Activated naive CD4-positive, alpha-beta T cell (primary cell): Measurements from ENCODE around the gene ITGB5.
A peak's percentile ranks its signal among the peaks of the same experiment; 100 is the strongest.

Experiments used
- DNase-seq, 4 experiments: peaks; one replicate each; lab custom pipeline; 2025; lab: John Stamatoyannopoulos, UW

Gene ITGB5, protein sequence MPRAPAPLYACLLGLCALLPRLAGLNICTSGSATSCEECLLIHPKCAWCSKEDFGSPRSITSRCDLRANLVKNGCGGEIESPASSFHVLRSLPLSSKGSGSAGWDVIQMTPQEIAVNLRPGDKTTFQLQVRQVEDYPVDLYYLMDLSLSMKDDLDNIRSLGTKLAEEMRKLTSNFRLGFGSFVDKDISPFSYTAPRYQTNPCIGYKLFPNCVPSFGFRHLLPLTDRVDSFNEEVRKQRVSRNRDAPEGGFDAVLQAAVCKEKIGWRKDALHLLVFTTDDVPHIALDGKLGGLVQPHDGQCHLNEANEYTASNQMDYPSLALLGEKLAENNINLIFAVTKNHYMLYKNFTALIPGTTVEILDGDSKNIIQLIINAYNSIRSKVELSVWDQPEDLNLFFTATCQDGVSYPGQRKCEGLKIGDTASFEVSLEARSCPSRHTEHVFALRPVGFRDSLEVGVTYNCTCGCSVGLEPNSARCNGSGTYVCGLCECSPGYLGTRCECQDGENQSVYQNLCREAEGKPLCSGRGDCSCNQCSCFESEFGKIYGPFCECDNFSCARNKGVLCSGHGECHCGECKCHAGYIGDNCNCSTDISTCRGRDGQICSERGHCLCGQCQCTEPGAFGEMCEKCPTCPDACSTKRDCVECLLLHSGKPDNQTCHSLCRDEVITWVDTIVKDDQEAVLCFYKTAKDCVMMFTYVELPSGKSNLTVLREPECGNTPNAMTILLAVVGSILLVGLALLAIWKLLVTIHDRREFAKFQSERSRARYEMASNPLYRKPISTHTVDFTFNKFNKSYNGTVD

DNA sequence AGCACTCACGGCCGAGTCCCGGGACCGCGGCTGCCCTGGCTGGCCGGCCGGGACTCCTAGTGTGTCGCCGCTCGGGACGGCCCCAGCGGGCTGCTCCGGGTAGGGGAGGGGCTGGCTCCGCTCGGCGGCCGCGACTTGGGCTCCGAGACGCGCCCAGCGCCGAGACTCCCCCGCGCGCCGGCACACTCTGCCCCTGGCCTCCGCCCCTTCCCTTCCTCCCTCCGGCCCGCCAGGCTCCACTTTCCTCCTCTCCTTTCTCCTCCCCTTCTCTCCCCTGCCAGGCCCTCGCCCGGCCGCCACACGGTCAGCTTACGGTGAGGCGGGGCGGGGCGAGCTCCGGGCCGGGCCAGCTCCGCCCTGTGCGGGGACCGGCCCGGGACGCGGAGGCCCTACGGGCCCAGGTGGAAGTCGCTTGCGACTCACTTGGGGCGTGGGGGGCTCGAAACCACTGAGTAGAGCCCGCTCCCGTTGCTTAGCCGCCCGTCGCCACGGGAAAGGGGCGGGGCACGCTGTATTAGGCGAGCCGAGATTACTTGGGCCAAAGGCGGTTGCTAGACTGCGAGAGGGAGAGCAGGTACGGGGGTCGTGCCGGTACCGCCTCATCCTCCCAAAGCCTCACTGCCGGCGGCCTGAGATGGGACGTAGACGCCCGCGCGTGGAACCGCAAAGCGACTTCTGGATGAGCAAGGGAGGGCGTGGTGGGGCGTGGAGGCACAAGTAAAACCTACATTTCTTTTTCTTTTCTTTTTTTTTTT, at the start of gene ITGB5:
ITGB5 (minus strand) TSS at position 189 of the 755 bp plus-strand sequence. CDS start 365 bp downstream, outside the sequence.
- DNase-seq, result peak in 1 of 4 experiments; percentile 7

DNA sequence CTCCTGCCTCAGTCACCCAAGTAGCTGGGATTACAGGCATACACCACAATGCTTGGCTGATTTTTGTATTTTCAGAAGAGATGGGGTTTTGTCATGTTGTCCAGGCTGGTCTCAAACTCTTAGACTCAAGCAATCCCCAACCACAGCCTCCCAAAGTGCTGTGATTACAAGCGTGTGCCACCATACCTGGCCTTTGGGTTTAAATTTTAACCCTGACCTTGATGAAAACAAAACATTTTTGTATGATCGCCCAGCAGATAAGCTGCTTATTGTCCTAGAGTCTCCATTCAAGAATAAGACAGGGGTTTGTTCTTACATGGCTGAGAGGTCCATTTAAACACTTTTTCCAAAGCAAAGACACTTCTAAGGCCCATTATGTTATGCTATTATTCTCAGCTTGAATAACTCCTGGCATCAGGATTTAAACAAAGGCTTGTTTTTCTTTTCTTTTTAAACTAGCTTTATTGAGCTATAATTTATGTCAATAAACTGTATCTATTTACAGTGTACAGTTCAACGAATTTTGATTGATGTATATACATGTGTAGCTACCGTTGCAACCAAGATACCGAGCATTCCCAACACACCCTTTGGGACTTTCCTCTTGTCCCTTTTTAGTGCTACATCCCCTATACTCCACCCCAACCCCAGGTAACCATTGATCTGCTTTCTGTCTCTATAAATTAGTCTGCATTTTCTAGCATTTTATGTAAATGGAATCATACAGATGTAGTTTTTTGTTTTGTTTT, 48.8 kb upstream of the ITGB5 start:
- no peak for DNase-seq

DNA sequence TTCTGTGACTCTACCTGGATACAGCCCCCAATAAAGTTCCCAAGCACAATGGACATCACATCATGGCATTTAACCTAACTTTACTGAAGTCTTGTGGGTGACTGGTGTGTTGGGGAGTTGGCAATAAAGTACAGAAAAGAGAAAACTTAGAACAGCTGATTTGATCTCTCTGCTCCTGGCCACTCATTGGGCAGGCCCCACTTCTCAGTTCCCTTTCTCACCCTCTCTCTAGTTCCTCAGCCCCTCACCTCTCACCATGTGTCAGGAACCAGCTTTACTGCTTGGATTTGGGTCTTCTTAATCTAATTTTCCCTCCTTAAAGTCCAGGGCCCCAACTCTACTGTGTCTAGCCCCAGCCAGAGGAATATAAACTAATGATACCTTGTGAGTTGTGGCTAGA, 48.1 kb upstream of the ITGB5 start:
- DNase-seq, result no peak

DNA sequence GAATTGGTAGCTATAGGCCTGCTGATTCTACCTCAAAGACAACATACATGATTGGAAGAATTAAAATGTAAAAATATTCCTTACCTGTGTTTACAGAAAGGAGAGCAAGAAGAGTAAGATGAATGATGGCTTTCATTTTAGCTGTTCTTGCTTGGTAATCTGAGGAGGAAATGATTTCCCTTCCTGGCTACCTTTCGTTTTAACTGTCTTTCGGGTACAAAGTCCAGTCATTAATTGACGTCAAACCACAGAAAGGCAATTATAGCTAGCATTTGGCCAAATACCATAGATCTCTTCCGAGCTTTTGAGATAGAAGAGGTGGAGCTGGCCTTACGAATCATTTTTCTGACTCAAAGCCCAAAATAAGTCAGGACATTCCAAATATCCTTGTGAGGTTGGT, 47.4 kb upstream of the ITGB5 start, which contains the start of gene MUC13:
MUC13 (minus strand) TSS at position 175 of the 400 bp plus-strand sequence; CDS start at position 136, 39 bp downstream.
- no peak for DNase-seq

DNA sequence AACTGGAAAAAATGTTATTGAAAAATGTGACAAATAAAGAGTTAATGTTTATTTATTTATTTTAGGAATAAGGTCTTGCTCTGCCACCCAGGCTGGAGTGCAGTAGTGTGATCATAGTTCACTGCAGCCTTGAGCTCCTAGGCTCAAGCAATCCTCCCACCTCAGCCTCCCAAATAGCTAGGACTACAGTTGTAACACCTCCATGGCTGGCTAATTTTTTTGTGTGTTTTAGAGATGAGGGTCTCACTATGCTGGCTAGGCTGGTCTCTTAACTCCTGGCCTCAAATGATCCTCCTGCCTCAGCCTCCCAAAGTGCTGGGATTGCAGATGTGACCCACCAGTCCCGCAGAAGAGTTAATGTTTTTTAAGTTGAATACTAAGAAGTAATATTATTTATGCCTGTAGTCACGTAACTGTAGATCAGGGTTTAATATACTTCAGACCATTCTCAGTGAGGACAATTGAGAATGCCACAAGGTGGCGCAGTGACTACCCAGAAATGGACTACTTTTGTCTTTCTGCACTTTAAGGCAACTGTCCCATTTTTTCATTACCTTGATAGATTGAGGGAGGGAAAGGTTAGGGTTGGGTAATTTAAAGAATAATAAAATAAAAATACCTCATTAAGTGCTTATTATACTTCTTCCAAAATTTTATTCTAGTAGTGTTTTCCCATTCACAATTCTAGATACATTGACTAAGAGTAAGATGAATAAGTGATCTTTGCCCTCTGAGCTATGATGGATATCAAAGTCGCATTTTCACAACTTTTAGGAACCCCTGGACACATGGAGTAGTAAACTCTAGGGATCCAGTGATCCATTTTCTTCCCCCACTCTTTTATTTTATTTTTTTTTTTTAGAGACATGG, 41.4 kb upstream of the ITGB5 start:
- DNase-seq, result peak; percentile 2 to 43 (median 12)

DNA sequence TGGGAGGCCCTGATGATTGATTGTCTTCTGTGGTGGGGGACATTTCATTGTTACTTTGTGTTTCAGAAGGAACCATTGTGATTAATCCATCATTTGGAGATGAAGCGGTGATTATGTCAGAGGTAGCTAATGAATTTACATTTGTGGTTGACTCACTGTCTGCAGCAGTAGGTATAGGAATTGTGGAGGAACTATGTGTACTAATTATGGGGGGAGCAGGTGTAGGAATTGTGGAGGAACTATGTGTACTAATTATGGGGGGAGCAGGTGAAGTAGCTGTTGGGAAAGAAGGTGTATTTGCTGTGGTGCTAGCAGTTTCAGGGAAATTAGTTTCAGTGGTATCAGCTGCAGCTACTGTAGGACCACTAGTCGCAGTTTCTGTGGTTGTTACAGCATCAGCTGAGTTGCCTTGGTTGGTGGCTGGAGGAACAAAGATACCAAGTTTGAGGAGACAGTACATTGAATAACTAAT, 40.4 kb upstream of the ITGB5 start:
- DNase-seq, result no peak

DNA sequence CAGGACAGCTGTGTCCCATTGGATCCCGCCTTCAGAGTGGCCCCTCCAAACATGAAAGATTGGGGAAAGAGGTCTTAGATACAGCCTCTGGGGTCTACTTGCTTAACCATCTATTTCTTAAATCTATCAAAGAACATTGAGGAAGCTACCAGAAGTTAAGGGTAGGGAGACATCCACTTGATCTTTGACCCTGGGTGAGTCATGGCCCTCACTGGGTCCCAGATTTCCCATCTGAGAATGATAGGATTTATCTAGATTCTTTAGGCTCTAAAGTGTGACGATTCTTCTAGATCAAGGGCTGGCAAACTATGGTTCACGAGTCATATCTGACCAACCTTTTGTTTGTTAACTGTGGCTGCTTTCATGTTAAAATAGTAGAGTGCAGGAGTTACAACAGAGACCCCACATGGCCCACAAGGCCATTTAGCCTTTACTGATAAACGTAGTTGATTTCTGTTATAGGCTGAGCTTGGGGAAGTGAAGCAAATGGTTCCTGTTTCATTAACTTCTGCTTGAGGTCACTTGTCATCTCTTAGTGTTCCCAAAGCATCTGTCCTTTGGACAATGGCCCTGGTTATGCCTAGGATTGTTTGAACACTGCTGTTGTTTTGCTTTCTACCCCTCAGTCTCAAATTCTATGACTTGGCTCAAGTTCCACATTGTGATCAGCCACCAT, 39.4 kb upstream of the ITGB5 start:
- no peak for DNase-seq

DNA sequence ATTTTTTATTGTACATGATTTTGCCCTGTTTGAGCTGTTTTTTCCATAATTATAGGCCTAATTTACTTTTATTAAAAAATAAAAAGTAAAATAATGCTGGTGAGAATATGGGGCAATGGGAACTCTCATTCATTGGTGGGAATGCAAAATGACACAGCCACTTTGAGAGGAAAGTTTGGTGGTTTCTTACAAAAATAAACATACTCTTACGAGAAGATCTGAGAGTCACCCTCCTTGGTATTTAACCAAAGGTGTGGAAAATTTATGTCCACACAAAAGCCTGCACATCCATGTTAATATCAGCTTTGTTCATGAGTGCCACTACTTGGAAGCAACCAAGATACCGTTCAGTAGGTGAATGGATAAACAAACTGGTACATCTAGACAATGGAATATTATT, 37.6 kb upstream of the ITGB5 start:
- no peak for DNase-seq

DNA sequence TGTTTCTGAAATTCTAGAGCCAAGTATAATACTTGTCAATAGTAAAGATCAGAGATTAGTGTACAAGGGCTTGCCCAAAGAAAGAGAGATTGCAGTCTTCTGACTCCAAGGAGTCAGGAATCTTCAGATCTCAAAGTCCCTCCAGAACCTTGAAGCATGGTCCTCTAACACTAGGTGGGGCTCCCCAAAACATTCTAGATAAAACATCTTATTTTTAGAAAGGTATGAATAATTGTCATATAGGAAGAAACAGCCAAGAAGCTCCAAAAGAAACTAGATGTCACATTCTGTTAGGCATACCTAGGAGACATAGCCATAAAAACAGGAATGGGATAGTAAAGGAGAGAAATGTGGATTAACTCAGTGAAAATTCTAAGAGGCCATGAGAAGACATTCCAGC, 36.7 kb upstream of the ITGB5 start:
- no peak for DNase-seq

DNA sequence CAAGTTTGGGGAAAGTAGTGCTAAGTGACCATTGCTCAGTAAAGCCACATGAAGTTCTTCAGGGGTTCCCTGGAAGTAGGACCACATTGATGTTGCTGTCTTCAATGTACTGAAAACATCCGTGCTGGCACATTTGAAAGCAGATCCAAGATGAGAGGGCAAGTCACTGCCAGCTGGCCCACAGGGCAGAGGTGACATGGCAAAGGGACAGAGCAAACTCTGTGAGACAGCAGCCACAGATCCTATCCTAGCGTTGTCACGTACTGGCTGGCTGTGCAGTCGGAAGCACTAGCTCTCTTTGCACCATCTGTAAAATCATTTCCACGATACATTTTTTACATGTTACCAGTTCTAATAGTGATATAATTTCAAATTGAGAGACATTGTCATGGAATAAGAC, 33.6 kb upstream of the ITGB5 start:
- DNase-seq, result no peak

DNA sequence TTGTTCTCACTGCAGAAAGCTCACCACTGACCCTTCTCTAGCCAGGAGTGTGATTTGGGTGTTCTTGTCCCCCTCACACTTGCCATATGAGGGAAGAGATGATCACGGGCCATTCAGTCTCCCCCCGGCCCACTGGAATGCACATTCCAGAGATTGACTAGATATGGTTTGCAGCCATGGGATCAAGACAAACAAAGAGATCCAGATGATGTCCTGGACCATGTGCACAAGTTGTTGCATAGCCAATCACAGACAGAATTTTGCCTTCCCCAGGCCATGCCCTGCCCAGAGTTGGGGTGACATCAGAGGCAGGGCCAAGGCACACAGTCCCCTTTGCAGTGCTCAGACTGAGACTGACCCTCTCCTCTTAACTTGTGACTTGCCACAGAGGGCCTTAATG, 32.6 kb upstream of the ITGB5 start:
- no peak for DNase-seq

DNA sequence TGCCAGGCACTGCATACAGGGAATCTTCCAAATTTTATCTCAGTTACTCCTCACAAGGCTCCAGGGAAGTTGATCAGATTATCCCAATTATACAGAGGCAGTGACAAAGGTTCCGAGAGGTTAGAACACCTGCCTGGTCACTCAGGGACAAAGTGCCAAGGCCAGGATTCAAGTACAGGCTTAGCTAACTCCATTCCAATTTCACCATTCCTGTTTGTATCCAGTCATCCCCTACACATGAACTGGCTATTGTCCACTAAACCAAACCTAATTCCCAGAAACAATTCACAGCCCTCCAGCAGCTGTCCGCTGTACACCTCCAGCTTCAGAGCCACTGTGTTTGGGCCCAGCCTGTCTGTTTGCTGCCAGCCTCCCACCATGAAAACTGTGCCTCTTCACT, 31.4 kb upstream of the ITGB5 start:
- DNase-seq, result no peak

DNA sequence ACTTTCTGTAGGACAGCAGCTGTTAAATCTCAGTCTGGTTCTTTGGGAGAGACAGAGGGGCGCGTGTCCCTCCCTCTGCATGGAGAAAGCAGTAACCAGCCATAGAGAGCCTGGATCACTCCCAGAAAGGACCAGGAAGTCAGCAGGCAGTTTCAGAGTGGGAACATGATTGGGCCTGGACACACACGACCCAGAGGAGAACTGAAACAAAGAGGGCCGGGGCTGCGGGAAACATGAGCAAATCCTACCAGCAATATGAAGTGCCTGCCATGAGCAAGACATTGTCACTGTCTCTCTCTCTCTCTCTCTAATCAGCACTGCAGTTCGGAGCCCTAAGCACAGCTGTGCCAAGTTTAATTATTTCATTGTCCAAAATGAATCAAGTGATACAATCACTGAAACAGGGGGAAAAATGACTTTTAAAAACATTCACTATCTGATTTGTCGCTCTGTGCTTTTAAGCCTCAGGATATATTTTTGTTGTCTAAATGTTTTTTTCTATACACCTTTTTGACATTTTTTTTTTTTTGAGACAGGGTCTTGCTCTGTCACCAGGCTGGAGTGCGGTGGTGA, 29.8 kb upstream of the ITGB5 start:
- no peak for DNase-seq

DNA sequence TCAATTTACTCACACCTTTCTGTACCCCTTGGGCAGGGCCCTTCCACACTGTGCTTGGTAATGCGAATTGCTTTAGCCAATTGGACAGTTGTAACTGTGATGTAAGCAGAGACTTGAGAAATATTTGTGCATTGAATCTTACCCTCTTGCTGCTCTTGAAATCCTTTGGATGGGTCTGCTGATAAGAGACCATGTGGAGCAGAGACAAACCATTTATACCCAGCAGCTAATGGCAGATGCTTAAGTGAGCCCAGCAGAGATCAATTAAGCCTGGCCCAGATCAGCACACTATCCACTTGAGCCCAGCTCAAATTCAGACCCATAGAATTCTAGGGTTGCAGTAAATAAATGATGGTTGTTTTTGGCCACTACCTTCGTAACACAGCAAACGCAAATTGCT, 28.1 kb upstream of the ITGB5 start:
- no peak for DNase-seq

DNA sequence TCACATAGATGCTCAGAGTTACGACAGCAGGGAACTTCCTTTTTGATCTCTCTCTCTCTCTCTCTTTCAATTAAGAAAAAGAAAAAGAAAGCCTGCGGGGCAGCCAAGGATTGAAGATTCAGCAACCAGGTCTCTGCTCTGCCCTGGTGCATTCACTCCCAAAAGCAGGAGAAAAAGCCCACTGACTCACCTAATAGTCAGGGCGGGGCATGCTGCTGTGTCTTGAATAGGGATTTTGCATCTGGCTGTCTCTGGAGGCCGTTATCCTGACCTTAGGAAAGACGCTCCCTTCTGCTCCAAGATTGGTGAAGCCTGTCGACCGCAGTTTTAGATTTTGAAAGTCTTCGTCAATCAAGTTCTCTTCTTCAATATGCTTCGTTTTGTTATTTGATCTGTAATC, 20.8 kb upstream of the ITGB5 start:
- no peak for DNase-seq

DNA sequence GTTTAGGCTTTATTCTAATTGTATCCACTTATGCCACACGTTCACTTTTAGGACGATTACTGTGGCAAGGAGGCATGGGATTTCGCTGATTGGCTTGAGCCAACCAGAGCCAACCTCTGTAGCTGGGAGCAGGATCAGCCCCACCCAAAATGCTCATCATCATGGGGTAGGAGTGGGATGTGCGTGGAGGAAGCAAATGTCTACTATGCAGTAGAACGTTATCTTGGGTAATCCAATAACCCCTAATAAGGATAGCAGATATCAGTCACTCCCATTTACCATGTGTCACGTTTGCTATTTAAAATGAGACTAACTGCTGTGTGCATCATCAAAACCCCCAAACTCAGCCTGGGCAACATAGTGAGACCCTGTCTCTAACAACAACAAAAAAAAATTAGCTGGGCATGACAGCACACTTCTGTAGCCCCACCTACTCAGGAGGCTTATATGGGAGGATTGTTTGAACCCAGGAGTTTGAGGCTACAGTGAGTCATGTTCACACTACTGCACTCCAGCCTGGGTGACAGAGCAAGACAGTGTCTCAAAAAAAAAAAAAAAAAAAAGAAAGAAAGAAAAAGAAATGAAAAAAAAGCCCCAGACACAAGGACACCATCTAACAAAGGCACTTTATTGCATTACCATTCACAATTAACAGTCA, 17.8 kb upstream of the ITGB5 start:
- DNase-seq, result no peak

DNA sequence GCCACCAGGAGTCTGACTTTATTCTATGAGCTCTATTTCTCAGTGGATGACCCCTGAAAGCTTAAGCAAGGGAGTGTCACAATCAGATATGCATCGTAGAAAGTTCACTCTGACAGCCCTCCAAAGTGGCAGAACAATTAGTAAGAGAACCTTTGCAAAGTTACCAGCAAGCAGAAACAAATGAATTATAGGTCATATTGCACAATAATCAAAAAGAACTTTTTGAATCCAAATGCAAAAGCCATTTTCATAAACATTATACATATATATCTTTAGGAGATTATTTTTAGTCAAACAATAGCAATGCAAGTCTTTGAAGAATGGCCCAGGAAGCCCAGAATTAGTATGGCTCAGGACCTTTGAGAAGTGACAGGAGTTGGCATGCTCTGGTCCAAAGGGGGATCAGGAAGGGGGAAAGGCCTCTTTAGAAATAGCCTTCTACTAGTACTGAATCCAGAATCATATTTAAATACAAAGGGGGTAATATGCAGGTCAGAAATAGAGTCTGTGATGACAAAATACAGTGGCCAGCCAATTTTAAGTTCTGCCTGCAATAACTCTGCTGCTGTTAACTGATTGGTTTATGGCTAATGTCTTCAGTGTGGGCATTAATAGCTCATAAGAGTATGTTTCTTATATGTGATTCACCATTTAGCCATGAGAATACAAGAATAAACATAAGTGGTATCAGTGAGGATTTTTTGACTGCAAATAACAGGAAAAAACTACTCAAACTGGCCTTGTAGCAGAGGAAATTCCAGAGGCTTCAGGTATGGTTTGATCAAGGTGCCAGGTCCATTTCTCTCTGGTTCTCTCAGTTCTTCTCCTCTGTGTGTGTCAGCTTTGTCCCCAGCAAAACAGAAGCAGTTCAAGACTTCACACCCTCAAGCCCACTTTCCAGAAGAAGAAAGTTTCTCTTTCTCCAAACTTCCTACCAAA, 17.0 kb upstream of the ITGB5 start:
- no peak for DNase-seq
